Activated naive CD8-positive, alpha-beta T cell treated with anti-CD3 and anti-CD28 coated beads, Interleukin-2, amount 50 U/mL, for 24 hours (primary cell): Measurements from ENCODE around the gene LGALS9.

Experiments used
- ATAC-seq: fragments of 150-1000 bp; cut with Tn5 transposase; one replicate; pipeline ENCODE4 v1.10.0; 2021
- DNase-seq: peaks from one replicate; pipeline ENCODE4 v3.0.0; 2021
- H3K27ac Mint-ChIP-seq: one replicate; pipeline ENCODE4 v1.8.0; 2021; ENCODE audit warnings: mild to moderate bottlenecking, mixed read lengths
- H3K27me3 Mint-ChIP-seq: one replicate; pipeline ENCODE4 v1.8.0; 2021; ENCODE audit warnings: mixed read lengths
- H3K36me3 Mint-ChIP-seq: one replicate; pipeline ENCODE4 v1.8.0; 2021; ENCODE audit warnings: low read depth, mixed read lengths
- H3K4me1 Mint-ChIP-seq: one replicate; pipeline ENCODE4 v1.8.0; 2021; ENCODE audit warnings: mixed read lengths
- H3K4me3 Mint-ChIP-seq: one replicate; pipeline ENCODE4 v1.8.0; 2021; ENCODE audit warnings: mild to moderate bottlenecking, moderate library complexity, mixed read lengths
- H3K9me3 Mint-ChIP-seq: one replicate; pipeline ENCODE4 v1.8.0; 2021; ENCODE audit warnings: mixed read lengths

LGALS9 gene

DNA sequence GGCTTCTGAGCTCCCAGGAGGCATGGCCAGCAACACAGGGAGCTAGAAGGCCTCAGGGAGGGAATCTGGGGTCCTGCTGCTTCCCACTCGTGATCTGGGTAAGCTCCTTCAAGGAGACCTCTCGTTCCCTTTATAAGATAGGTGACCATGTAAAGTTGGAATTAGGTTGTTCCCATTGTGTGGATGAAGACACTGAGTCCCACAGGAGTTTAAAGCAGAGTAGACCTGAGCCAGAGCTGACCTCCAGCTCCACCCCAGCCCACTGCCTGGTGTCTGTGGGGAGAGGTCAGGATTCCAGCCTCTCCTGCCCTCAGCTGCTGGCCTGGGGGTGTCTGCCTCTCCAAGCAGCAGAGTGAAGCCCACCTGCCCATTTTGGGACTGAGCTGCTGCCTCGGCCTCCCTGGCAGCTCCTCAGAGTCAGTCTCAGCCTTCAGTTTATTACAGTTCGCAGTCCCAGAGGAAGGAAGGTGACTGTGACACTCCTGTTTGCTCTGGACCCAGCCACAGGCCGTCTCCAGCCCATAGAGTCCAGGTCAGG, 33.1 kb upstream of the LGALS9 start:
- no peak for DNase-seq
- no peaks in the 10 kb centered on the region for H3K9me3 Mint-ChIP-seq
- H3K36me3 Mint-ChIP-seq, result peaks cover 28% of the 10 kb centered on the region
- no peak overlapping the region for H3K4me3 Mint-ChIP-seq
- no peaks in the 10 kb centered on the region for H3K27me3 Mint-ChIP-seq
- H3K4me1 Mint-ChIP-seq, result peaks cover 25% of the 10 kb centered on the region
- no peak for ATAC-seq
- H3K27ac Mint-ChIP-seq, result no peak overlapping the region

DNA sequence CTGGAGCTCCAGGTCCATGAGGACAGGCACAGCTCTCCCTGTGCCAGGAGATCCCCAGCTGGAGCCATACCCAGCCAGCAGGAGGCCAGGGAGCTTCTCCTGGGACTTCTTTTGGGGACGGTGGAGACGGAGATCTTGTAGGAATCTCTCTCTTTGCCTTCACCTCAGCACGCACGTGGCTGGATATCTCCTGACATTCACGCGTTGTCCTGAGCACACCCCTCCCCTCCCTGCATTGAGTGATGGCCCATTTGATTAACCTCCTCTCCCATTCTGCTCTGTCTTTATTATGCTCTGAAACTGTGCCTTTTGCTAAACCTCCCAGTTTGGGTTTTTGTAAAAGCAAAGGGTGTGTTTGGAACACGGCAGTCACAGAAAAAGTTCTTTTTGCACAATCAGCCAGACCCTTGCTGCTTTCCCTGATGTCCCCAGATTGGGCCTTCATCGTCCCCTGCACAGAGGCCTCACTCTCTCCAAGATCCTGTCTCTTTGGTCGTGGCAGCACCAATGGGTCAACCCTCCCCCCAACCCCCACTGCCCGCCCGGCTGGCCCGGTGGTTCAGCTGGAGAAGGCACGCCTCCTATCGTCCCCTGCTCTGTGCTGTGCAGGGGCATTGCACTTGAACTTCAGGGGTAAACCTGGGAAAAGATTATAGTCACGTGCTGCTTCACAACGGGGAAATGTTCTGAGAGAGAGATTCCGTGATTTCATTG, 32.5 kb upstream of the LGALS9 start:
- no peak for ATAC-seq
- Mint-ChIP-seq H3K4me1 (peaks cover 25% of the 10 kb centered on the region), H3K4me3 (no peak overlapping the region), H3K27ac (no peak overlapping the region), H3K36me3 (peaks cover 28% of the 10 kb centered on the region), H3K27me3 (no peaks in the 10 kb centered on the region), H3K9me3 (no peaks in the 10 kb centered on the region)
- no peak for DNase-seq

DNA sequence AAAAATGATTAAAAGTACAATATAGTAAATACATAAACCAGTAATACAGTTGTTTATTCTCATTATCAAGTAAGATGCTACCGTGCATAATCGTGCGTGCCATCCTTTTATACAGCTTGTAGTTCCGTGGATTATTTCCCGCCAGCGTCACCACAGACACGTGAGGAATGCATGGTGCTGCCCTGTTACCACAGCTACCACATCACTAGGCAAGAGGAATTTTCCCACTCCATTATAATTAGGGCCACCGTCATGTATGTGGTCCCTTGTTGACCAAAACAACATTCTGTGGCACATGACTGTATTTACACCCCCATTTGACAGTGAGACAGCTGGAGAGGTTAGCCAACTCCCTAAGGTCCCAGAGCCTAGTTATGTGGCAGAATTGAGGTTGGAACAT, 30.5 kb upstream of the LGALS9 start:
- Mint-ChIP-seq H3K4me3 (no peak overlapping the region), H3K36me3 (peaks cover 40% of the 10 kb centered on the region), H3K9me3 (no peaks in the 10 kb centered on the region), H3K4me1 (peaks cover 18% of the 10 kb centered on the region), H3K27ac (no peak overlapping the region), H3K27me3 (no peaks in the 10 kb centered on the region)
- DNase-seq, result no peak
- ATAC-seq, result no peak

DNA sequence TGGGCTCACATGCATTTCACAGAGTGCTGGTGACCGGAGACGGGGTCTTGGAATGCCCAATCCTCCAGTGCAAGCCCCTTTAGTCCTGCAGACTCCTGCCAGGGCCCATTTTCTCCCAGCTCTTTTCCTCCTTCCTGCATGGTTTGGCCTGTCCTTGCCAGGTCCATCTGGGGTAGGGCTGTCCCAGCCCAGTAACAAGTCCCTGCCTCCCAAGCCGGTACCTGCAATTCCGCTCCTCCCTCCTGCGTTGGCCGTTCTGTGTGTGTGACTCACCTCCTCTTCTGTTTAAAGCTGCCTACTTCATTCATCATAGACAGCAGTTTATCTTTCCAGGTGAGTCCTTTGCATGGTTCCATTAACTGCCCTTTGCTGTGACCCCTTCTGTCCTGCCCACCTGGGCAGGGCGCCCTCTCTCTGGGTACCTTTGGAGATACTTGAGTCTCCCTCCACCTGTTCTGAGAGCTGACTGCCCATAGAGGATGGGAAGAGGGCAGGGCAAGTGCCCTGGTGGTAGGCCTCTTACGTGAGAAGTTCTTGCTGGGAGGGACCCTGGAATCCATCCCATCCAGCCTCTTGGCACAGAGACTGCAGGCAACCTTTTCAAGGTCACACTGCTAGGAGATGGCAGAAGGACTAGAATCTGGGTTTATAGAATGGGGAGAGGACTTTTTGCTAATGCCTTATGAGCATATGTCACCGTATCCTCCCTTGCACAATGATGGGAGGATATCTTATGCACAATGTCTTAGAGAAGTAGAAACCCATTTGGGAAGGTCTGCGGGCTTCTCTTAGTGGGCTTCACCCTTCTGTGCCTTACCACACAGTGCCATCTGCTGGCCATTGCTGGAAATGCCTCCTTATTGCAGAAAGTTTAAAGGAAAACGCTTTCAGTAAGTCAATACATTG, 29.7 kb upstream of the LGALS9 start:
- H3K36me3 Mint-ChIP-seq, result peaks cover 44% of the 10 kb centered on the region
- no peaks in the 10 kb centered on the region for H3K9me3 Mint-ChIP-seq
- peaks cover 18% of the 10 kb centered on the region for H3K4me1 Mint-ChIP-seq
- H3K27ac Mint-ChIP-seq, result no peak overlapping the region
- no peaks in the 10 kb centered on the region for H3K27me3 Mint-ChIP-seq
- ATAC-seq (no peak), DNase-seq (peak; percentile 87)
- H3K4me3 Mint-ChIP-seq, result no peak overlapping the region

DNA sequence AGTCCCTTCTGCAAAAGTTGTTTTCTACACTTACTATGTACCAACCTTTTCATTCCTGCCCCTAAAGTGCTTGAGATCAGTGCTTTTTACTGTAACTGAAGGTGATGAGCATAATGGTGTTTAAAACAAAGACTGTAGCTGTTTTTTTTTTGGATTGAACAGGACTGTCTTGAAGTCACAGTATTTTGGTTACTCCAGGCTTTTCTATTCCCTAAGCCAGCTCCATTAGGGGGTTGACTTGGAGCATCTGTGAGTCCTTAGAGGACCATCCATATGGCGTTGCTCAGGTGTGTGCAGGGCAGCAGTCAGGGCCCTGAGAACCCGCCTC, 29.0 kb upstream of the LGALS9 start:
- peaks cover 18% of the 10 kb centered on the region for H3K4me1 Mint-ChIP-seq
- no peak overlapping the region for H3K4me3 Mint-ChIP-seq
- no peak overlapping the region for H3K27ac Mint-ChIP-seq
- no peaks in the 10 kb centered on the region for H3K27me3 Mint-ChIP-seq
- H3K36me3 Mint-ChIP-seq, result peaks cover 45% of the 10 kb centered on the region
- ATAC-seq, result no peak
- DNase-seq, result no peak
- no peaks in the 10 kb centered on the region for H3K9me3 Mint-ChIP-seq

DNA sequence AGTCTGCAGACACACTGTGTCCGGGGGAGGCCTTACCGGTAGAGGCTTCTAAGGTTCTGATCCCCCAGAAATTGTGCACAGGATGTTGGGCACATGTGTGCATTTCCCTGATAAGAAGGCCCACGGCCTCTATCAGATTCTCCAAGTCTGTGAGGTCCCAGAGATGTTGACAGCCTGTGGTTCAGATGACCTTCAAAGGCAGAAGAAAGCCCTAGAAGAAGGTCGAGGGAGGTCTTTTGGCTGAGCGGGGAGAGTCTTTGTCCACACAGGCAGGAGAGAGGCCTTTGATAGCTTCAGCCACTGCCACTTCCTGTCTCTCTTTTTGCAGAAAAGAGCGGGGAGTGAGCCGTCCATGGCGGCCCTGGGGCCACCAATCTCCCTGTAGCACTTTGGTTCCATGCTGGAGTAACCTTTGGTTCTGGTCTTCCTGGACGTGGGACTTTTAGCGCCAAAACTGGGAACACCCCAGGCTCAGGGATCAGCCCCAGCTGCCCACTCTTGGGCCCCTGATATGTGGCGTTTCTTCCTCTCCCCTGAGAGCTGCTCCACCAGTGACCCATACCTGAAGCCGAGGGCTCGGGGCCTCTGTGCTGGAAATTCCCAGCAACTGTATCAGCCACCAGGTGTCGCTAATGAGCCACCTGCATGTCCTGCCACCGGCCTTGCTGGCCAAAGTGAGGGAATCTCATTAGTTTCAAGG, 28.1 kb upstream of the LGALS9 start:
- Mint-ChIP-seq H3K27ac (no peak overlapping the region), H3K4me3 (no peak overlapping the region), H3K36me3 (peaks cover 53% of the 10 kb centered on the region), H3K27me3 (no peaks in the 10 kb centered on the region), H3K4me1 (peaks cover 18% of the 10 kb centered on the region), H3K9me3 (no peaks in the 10 kb centered on the region)
- DNase-seq (peak; percentile 79), ATAC-seq (no peak)

DNA sequence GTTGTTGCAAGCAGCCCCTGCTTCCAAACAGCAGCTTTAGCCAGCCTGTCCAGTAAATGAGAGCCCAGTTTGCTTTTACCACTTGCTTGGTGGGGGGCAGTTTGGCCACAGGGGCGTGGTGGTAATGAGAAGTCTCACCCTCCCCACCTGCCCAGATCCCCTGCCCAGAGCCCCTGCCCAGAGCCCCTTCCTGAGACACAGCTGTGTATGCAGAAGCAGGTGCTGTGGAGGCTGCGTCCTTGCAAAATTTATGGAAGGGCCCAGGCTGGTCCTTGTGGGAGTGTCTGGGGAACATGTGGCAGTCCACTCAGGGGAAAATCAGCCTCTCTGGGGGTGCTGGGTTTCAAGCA, 27.6 kb upstream of the LGALS9 start:
- Mint-ChIP-seq H3K27ac (no peak overlapping the region), H3K27me3 (no peaks in the 10 kb centered on the region), H3K36me3 (peaks cover 56% of the 10 kb centered on the region), H3K4me1 (peaks cover 23% of the 10 kb centered on the region), H3K9me3 (no peaks in the 10 kb centered on the region), H3K4me3 (no peak overlapping the region)
- ATAC-seq (no peak), DNase-seq (no peak)

DNA sequence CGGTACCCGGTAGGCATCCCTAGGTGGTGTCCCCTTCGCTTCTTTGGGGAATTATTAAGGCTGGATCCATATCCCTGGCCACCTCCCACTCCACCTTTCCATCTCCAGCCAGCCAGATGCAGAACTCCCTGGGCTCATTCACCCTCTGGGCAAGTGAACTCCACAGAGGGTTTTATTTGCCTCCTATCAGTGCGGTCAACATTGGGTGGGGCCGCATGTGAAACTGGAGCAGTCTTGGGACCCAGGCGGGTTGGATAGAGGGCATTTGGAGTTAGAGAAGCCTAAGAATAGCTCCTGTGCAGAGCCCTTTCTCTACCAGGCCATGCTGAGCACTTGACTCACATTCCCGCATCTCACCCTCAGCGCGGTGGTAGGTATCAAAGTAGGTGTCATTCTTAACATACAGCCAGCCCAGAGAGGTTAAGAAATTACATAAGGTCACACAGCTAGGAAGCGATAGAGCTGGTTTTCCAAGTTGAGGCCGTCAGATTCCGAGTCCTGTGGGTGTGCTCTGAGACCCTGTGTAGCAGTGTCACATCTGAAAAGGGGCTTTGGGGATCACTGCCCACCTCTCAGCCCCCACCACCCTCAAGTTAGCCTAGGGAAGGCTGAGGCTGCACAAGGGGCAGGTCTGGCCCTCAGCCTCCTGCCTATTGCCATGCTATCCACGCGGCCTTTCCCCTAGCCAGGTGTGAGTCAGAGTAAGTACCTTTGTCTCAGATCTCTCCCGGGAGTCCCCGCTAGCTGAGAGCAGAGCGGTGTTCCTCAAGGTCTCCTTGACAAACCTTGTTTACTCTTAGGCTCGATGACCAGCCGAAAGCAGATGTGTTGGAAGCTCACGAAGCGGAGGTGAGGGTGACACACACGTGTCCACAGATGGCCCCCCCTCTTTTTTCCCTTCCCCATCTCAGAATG, 26.9 kb upstream of the LGALS9 start:
- DNase-seq, result no peak
- Mint-ChIP-seq H3K27me3 (no peaks in the 10 kb centered on the region), H3K36me3 (peaks cover 58% of the 10 kb centered on the region), H3K9me3 (no peaks in the 10 kb centered on the region), H3K27ac (no peak overlapping the region), H3K4me3 (no peak overlapping the region), H3K4me1 (peaks cover 25% of the 10 kb centered on the region)
- ATAC-seq, result no peak

DNA sequence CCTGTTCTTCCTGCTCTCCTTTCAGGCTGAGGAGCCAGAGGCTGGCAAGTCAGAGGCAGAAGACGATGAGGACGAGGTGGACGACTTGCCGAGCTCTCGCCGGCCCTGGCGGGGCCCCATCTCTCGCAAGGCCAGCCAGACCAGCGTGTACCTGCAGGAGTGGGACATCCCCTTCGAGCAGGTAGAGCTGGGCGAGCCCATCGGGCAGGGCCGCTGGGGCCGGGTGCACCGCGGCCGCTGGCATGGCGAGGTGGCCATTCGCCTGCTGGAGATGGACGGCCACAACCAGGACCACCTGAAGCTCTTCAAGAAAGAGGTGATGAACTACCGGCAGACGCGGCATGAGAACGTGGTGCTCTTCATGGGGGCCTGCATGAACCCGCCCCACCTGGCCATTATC, 25.6 kb upstream of the LGALS9 start:
- Mint-ChIP-seq H3K27me3 (no peaks in the 10 kb centered on the region), H3K27ac (no peak overlapping the region), H3K9me3 (no peaks in the 10 kb centered on the region), H3K4me3 (no peak overlapping the region), H3K36me3 (peaks cover 62% of the 10 kb centered on the region), H3K4me1 (peaks cover 21% of the 10 kb centered on the region)
- ATAC-seq (no peak), DNase-seq (no peak)

DNA sequence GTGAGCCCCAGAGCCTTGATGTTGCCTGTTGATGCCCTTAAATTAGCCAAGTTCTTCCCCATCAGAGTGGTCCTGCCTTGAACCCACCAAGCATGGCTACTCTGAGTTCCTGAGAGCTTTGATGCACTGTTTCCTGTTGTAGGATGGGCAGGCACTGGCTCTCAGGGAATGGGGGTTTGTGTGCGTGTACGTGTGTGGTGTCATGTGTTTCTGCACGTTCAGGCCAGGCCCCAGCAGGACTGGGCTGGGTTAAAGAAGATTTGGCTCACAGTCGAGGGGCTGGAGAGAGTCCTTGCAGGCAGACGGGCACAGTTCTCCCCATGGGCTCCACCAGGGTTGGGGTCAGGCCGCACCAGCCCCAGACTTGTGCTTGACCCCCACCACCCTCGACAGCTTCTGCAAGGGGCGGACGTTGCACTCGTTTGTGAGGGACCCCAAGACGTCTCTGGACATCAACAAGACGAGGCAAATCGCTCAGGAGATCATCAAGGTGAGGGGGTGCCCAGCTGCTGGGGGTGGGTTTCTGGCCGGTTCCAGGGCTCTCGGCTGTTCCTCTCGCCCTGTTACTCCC, 23.4 kb upstream of the LGALS9 start:
- Mint-ChIP-seq H3K9me3 (no peaks in the 10 kb centered on the region), H3K27ac (peak overlapping the region; percentile 36), H3K27me3 (no peaks in the 10 kb centered on the region), H3K36me3 (peaks cover 62% of the 10 kb centered on the region), H3K4me3 (no peak overlapping the region), H3K4me1 (peaks cover 18% of the 10 kb centered on the region)
- ATAC-seq (no peak), DNase-seq (no peak)

DNA sequence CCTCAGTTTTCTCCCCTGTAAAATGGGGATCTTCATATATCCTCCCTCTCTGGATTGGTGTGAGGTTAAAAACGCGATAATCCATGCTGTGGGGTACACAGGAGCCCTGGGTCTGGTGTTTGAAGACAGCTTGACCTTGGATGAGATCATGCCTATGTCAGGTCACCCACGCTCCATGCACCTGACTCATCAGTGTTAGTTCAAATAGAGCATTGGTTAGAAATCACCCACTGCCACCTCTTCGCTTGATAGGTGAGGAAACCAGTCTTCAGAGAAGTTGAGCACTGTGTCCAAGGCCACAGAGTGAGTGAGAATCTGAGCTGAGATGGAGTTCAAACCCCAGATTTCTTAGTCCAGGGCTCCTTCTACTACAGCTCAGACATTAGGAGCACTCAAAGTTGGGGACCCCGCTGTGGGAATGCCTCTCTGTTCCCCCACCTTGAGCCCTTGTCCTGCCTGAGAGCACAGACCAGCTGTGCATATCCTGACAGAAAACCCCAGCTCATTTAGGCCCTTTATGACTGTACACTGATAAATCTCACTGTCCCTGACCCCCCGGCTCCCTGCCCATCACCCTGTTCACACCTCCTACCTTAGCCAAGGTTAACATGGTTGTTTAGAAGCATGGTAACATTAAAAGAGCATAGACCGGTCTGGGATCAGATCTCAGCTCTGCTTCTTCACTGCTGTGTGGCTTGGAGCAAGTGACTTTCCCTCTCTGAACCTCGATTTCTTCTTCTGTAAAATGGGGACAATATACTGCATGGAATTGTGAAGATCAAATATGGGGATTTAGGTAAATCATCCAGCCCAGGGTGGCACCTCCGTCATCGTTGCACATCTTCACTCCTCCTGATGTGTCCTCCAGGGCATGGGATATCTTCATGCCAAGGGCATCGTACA, 22.4 kb upstream of the LGALS9 start:
- Mint-ChIP-seq H3K36me3 (peaks cover 62% of the 10 kb centered on the region), H3K27ac (peak overlapping the region; percentile 36), H3K27me3 (no peaks in the 10 kb centered on the region), H3K4me1 (peaks cover 16% of the 10 kb centered on the region), H3K4me3 (no peak overlapping the region), H3K9me3 (no peaks in the 10 kb centered on the region)
- ATAC-seq, result peak; percentile 69
- DNase-seq, result no peak

DNA sequence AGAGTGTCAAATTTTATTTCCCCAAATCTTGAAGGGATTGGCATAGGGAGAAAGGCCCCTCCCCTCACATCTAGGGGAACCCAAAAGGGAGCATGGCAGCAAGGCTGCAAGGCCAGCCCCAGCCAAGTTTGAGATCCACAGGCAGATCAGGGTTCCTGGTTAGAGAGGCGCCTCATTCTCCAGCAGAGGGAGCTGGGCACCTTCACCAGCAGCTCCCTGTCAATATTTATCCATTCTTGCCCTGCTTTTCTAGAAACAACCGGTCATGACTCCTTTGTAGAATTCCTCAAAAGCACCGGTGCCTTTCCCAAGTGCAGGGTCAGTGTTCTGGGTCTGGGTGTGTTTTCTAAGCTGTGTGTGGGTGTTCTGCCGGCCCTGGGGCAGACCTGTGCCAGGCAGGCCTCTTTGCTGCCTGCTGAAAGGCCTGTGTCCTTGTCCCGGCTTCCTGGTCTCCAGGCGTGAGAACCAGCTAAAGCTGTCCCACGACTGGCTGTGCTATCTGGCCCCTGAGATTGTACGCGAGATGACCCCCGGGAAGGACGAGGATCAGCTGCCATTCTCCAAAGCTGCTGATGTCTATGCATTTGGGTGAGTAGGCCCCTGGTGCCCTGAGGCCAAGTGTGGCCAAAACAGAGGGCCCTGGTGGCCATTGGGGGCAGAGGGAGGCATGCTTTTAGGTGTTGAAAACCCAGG, 21.2 kb upstream of the LGALS9 start:
- no peaks in the 10 kb centered on the region for H3K27me3 Mint-ChIP-seq
- H3K36me3 Mint-ChIP-seq, result peaks cover 61% of the 10 kb centered on the region
- H3K4me1 Mint-ChIP-seq, result peaks cover 16% of the 10 kb centered on the region
- no peak for ATAC-seq
- DNase-seq, result no peak
- no peak overlapping the region for H3K4me3 Mint-ChIP-seq
- H3K27ac Mint-ChIP-seq, result no peak overlapping the region
- H3K9me3 Mint-ChIP-seq, result no peaks in the 10 kb centered on the region

DNA sequence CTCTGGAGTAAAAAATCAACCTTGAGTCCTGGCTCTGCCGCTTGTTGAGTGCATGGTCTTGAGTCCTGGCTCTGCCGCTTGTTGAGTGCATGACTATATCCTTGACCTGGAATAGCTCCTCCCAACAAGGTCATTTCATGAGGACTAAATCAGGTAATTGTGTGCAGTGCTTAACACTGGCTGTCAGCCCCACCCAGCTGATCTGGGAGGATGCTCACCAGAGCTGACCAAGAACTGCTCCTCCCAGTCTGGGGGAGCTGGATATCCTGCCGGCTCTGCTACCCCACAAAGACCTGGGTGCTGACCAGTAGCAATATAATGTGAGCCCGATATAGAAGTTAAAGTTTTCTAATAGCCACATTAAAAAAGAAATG, 20.7 kb upstream of the LGALS9 start:
- Mint-ChIP-seq H3K9me3 (no peaks in the 10 kb centered on the region), H3K27me3 (no peaks in the 10 kb centered on the region), H3K36me3 (peaks cover 61% of the 10 kb centered on the region), H3K4me1 (peaks cover 19% of the 10 kb centered on the region), H3K27ac (no peak overlapping the region), H3K4me3 (no peak overlapping the region)
- ATAC-seq (no peak), DNase-seq (no peak)
